GM18505 (cell line): ENCODE measurements around the gene UBE2H.
A peak's percentile ranks its signal among the peaks of the same experiment; 100 is the strongest.

Experiments used
- ATAC-seq: cut with Tn5 transposase; IDR thresholded peaks from one replicate; pipeline ENCODE4 v1.9.1; 2021; ENCODE audit not compliant: unreplicated experiment
- POLR2A ChIP-seq: IDR thresholded peaks from 4 replicates; pipeline ENCODE4 v1.6.1; 2011; ENCODE audit warnings: borderline replicate concordance; ENCODE audit not compliant: insufficient read depth, insufficient read length; ENCODE audit errors: extremely low read depth

The UBE2H gene

GRCh38 chr7:129959471-129960203 lies 6.9 kb upstream of the UBE2H start:
- ATAC-seq = no peak
- no peak for TF ChIP-seq POLR2A

- no peak for TF ChIP-seq POLR2A
- no peak for ATAC-seq
Measured at GRCh38 chr7:129958643-129959470, 6.1 kb upstream of the UBE2H start.

- TF ChIP-seq POLR2A = no peak
- no peak for ATAC-seq
Measured at GRCh38 chr7:129955993-129956543, 3.3 kb upstream of the UBE2H start.

- no peak for TF ChIP-seq POLR2A
- peak; percentile 21 for ATAC-seq
Measured at GRCh38 chr7:129952086-129952652, 591 bp downstream of the UBE2H start.

- no peak for ATAC-seq
- TF ChIP-seq POLR2A = no peak
Measured at GRCh38 chr7:129951226-129952085, 1.3 kb downstream of the UBE2H start.

- no peak for ATAC-seq
- no peak for TF ChIP-seq POLR2A
Measured at GRCh38 chr7:129950933-129951225, 1.9 kb downstream of the UBE2H start.

- no peak for ATAC-seq
- TF ChIP-seq POLR2A = peak; percentile 57
Measured at GRCh38 chr7:129950191-129950932, 2.4 kb downstream of the UBE2H start.

- no peak for ATAC-seq
- peak; percentile 37 for TF ChIP-seq POLR2A
Measured at GRCh38 chr7:129949292-129950133, 3.2 kb downstream of the UBE2H start.

GRCh38 chr7:129948877-129949291 lies 3.9 kb downstream of the UBE2H start:
- no peak for TF ChIP-seq POLR2A
- ATAC-seq = peak; percentile 45

- no peak for ATAC-seq
- no peak for TF ChIP-seq POLR2A
Measured at GRCh38 chr7:129948338-129948737, 4.4 kb downstream of the UBE2H start.

GRCh38 chr7:129947701-129948100 lies 5.1 kb downstream of the UBE2H start:
- TF ChIP-seq POLR2A = no peak
- ATAC-seq = no peak
